Upper lobe of right lung (tissue), 1 donor: ENCODE results near the gene CRAMP1. TPM values are rescaled to one million over a fixed set of nuclear protein-coding genes. Genes with fewer than 3 reads are reported as not detected.

Experiments
- ATAC-seq: fragments of 200-7000 bp; cut with Tn5 transposase; one replicate; pipeline ENCODE4 v1.9.1; 2020; ENCODE audit warnings: mild to moderate bottlenecking, moderate library complexity
- DNase-seq: peaks from one replicate; pipeline ENCODE4 v3.0.0-alpha.2; 2020
- H3K27ac ChIP-seq: fragments of 200-600 bp; one replicate; pipeline ENCODE4 v1.8.0; 2022
- H3K27me3 ChIP-seq: fragments of 200-600 bp; one replicate; pipeline ENCODE4 v1.8.0; 2022; ENCODE audit warnings: mild to moderate bottlenecking
- H3K36me3 ChIP-seq: fragments of 200-600 bp; one replicate; pipeline ENCODE4 v1.8.0; 2022
- H3K4me1 ChIP-seq: fragments of 200-600 bp; one replicate; pipeline ENCODE4 v1.8.0; 2022
- H3K4me3 ChIP-seq: fragments of 200-600 bp; one replicate; pipeline ENCODE4 v1.8.0; 2022; ENCODE audit warnings: mild to moderate bottlenecking
- H3K9me3 ChIP-seq: fragments of 200-600 bp; one replicate; pipeline ENCODE4 v1.8.0; 2022
- CTCF ChIP-seq: fragments of 200-600 bp; IDR thresholded peaks from one replicate; pipeline ENCODE4 v1.8.0; 2022; ENCODE audit warnings: antibody characterized with exemption
- intact Hi-C: fragments of 100-400 bp; cut with DNase I; formaldehyde crosslinking; loops from one replicate; pipeline ENCODE4 v1.11.0; 2022
- total RNA-seq: library from RNA; stranded (reverse); fragmentation: NEBNext Ultra II Directional; extraction: Animal tissue kit (Norgen Biotek cat#: 25700); gene quantifications from one replicate; pipeline ENCODE4 v1.2.1, GENCODE V29; 2021
- donor health status: DM: no; HTN: yes; CAD: no; lungs with severe emphysema.

The CRAMP1 gene
- total RNA-seq, 1 donor from 2014 or later = 21.4 TPM

GRCh38 chr16:1610071-1610898, 1.9 kb upstream of the CRAMP1 start:
- no peaks in the 10 kb centered on the region for H3K9me3 ChIP-seq
- no peaks in the 10 kb centered on the region for H3K27me3 ChIP-seq
- TF ChIP-seq CTCF = no peak
- H3K36me3 ChIP-seq = peaks cover 18% of the 10 kb centered on the region
- H3K4me1 ChIP-seq = peaks cover 26% of the 10 kb centered on the region
- DNase-seq (peak; percentile 94), ATAC-seq (peak; percentile 78)
- peak overlapping the region; percentile 77 for H3K4me3 ChIP-seq
- H3K27ac ChIP-seq = peak overlapping the region; percentile 86
- intact Hi-C loops = no loop called here

- TF ChIP-seq CTCF = no peak
- intact Hi-C loops = no loop called here
Measured at GRCh38 chr16:1610899-1611632, 1.1 kb upstream of the CRAMP1 start.

GRCh38 chr16:1613211-1613622, 1.1 kb downstream of the CRAMP1 start:
- Histone ChIP-seq H3K36me3 (peaks cover 11% of the 10 kb centered on the region), H3K27ac (peak overlapping the region; percentile 70), H3K4me3 (peak overlapping the region; percentile 90), H3K27me3 (no peaks in the 10 kb centered on the region), H3K9me3 (no peaks in the 10 kb centered on the region), H3K4me1 (peaks cover 46% of the 10 kb centered on the region)
- intact Hi-C loops = no loop called here
- DNase-seq (no peak), ATAC-seq (no peak)
- no peak for TF ChIP-seq CTCF

More at GRCh38 chr16:1610899-1611632, 1.1 kb upstream of the CRAMP1 start:
- ATAC-seq (peak; percentile 2), DNase-seq (no peak)
- no peaks in the 10 kb centered on the region for H3K9me3 ChIP-seq
- H3K27me3 ChIP-seq = no peaks in the 10 kb centered on the region
- H3K4me1 ChIP-seq = peaks cover 34% of the 10 kb centered on the region
- peak overlapping the region; percentile 86 for H3K27ac ChIP-seq
- peaks cover 11% of the 10 kb centered on the region for H3K36me3 ChIP-seq
- peak overlapping the region; percentile 77 for H3K4me3 ChIP-seq

DNA sequence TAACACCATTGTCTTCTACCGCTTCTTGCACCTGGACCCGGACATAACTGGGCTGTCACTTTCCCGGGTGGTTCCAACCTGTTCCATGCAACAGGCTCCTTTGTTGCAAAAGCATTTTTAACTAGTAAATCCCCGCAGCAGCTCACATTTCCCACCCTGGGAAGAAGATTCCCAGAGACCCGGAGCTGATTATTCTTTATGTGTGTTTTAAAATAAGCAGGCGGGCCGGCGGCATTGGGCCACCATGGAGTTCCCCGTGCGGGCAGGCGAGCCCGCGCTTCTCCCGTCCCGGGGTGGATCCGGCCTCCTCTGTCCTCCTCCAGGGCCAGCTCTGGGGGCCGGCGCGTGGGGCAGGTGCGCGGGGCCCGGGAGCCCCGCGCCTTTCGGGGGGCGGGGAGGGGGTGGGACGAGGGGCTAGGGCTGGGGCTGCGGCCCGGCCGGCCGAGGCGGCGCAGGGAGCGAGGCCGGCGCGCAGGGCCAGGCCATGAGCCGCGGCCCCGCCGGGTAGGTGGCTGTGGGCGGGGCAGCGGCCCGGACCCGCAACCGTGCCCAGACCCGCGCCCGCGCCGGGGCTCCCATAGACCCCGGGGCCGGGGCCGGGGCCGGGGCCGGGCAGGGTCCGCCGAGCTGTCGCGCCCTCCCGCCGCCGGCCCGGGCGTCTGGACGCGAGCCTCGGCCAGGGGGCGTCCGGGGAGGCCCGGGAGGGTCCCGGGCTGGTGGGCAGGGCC, 1.7 kb downstream of the CRAMP1 start:
- intact Hi-C loops = no loop called here

More for the DNA sequence above, 1.7 kb downstream of the CRAMP1 start:
- Histone ChIP-seq H3K9me3 (no peaks in the 10 kb centered on the region), H3K27me3 (no peaks in the 10 kb centered on the region), H3K4me3 (peak overlapping the region; percentile 90), H3K36me3 (peaks cover 16% of the 10 kb centered on the region), H3K27ac (no peak overlapping the region), H3K4me1 (peaks cover 46% of the 10 kb centered on the region)
- no peak for ATAC-seq
- no peak for DNase-seq
- TF ChIP-seq CTCF = no peak
